GM12878 (cell line): Measurements from ENCODE around the gene TSPAN5.

Source experiments
- CTCF ChIP-seq, 3 experiments: IDR thresholded peaks in 2 of 3; conservative IDR thresholded peaks in 1 of 3; 2 replicates each; pipeline ENCODE4 v1.5.1; 2011; ENCODE audit warnings: low read depth in 3 of 3, low read length in 3 of 3, mild to moderate bottlenecking in 3 of 3, control low read depth in 2 of 3, moderate library complexity in 2 of 3, inconsistent platforms in 1 of 3, mixed read lengths in 1 of 3; ENCODE audit not compliant: control insufficient read depth in 2 of 3, insufficient read depth in 1 of 3; ENCODE audit errors: extremely low read depth in 1 of 3
- SKIL ChIP-seq: fragments of 450-650 bp; IDR thresholded peaks from 2 replicates; pipeline ENCODE4 v1.6.1; 2017; ENCODE audit warnings: mild to moderate bottlenecking, low read depth, inconsistent platforms; ENCODE audit not compliant: poor library complexity, severe bottlenecking

DNA sequence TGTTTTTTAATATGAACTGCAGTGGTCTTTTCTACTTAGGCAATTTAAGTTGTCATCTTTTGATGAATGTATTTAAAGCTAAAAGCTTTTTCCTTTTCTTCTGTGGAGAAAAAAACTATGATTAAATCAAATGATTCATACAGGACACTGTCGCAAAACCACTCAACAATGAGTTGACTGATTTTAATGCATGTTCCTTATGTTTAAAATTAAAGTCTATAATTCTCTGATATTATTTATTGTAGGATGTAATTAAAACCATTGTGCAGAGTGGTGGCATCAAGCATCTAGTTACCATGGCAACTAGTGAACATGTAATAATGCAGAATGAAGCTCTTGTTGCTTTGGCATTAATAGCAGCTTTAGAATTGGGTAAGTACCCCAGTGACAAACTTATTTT lies 224.7 kb downstream of the TSPAN5 start:
- TF ChIP-seq CTCF (IDR thresholded peaks at IDR 0.05 in 2 of 3, conservative IDR thresholded peaks at IDR 0.05 in 1 of 3; ENCODE audit: control insufficient read depth in 2 of 3, extremely low read depth in 1 of 3, insufficient read depth in 1 of 3, low read depth in 3 of 3, low read length in 3 of 3) (no peak), SKIL (no peak)
